AG04450 (cell line): ENCODE results near the gene PALMD. TPM values are rescaled to one million over a fixed set of nuclear protein-coding genes. Genes with fewer than 3 reads are reported as not detected.

Experiments used
- CTCF ChIA-PET: fragments of 300-600, 350-600 bp; formaldehyde crosslinking; extraction: SDS; loops from one replicate; lab custom pipeline; 2022; ENCODE audit warnings: antibody characterized with exemption, inconsistent platforms; lab: Charles Lee
- POLR2A ChIA-PET: fragments of 350-600 bp; formaldehyde crosslinking; extraction: SDS; loops from one replicate; lab custom pipeline; 2021; ENCODE audit warnings: antibody characterized with exemption, inconsistent platforms; lab: Yijun Ruan, JAX
- DNase-seq: peaks from one replicate; pipeline ENCODE4 v3.0.0-alpha.2; 2011; ENCODE audit warnings: low read depth, low spot score
- H3K27ac ChIP-seq: one replicate; pipeline ENCODE4 v1.5.1; 2012; ENCODE audit warnings: low read depth, low read length, control low read depth
- H3K27me3 ChIP-seq: one replicate; pipeline ENCODE4 v1.6.0; 2012; ENCODE audit warnings: low read length; ENCODE audit not compliant: control insufficient read depth, insufficient read depth
- H3K4me3 ChIP-seq: 2 replicates; pipeline ENCODE4 v1.5.1; 2011; ENCODE audit warnings: mild to moderate bottlenecking, low read depth, low read length, control low read depth
- H3K9me3 ChIP-seq: 2 replicates; pipeline ENCODE4 v1.5.1; 2012; ENCODE audit warnings: low read length; ENCODE audit not compliant: control insufficient read depth, insufficient read depth
- polyA plus RNA-seq: library from polyadenylated mRNA; depleted of rRNA; stranded (reverse); fragments of >200 nt; gene quantifications from 2 replicates; pipeline ENCODE4 v1.2.3, GENCODE V29; 2011
- TF ChIP-seq, protein P1 (sequence below): IDR thresholded peaks from 2 replicates; pipeline ENCODE4 v1.5.1; 2011; ENCODE audit warnings: low read depth, low read length, control low read depth, inconsistent platforms

The PALMD gene
- polyA plus RNA-seq, 1 experiment = 0.37 TPM

DNA sequence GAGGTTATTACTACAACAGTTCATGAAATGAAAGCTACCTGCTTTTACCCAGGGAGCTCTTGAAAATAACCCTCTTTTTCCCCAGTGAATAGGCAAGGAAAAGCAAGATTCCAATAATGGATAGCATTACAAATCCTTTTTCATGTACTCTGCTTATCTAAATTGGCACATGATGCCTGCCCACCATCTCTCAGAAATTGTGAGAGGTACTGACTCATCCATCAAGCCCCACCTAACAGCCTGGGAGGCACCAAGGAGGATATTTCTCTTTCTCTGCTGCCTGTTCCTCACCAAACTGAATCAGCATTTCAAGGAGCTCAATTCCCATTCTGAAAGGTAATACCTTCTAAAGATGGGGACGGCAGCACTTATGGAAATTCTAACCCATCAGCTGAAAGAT lies 34.4 kb downstream of the PALMD start:
- no peak for DNase-seq
- TF ChIP-seq, protein P1, sequence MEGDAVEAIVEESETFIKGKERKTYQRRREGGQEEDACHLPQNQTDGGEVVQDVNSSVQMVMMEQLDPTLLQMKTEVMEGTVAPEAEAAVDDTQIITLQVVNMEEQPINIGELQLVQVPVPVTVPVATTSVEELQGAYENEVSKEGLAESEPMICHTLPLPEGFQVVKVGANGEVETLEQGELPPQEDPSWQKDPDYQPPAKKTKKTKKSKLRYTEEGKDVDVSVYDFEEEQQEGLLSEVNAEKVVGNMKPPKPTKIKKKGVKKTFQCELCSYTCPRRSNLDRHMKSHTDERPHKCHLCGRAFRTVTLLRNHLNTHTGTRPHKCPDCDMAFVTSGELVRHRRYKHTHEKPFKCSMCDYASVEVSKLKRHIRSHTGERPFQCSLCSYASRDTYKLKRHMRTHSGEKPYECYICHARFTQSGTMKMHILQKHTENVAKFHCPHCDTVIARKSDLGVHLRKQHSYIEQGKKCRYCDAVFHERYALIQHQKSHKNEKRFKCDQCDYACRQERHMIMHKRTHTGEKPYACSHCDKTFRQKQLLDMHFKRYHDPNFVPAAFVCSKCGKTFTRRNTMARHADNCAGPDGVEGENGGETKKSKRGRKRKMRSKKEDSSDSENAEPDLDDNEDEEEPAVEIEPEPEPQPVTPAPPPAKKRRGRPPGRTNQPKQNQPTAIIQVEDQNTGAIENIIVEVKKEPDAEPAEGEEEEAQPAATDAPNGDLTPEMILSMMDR = no peak
- Histone ChIP-seq H3K27me3 (no peaks in the 10 kb centered on the region), H3K9me3 (no peaks in the 10 kb centered on the region), H3K27ac (no peak overlapping the region), H3K4me3 (no peak overlapping the region)
- CTCF ChIA-PET = interaction anchor here (1.0 kb wide), 1 partner anchor 16 kb away, joined by 3 read pairs; no protein-coding TSS in a partner anchor
- POLR2A ChIA-PET = no interaction called here

- H3K9me3 ChIP-seq = no peaks in the 10 kb centered on the region
- no peak overlapping the region for H3K4me3 ChIP-seq
- DNase-seq = no peak
- ChIA-PET CTCF (no interaction called here), POLR2A (no interaction called here)
- H3K27me3 ChIP-seq = no peaks in the 10 kb centered on the region
- TF ChIP-seq, protein P1 = no peak
- no peak overlapping the region for H3K27ac ChIP-seq
Measured at GRCh38 chr1:99681583-99681982, 35.7 kb downstream of the PALMD start.

- ChIA-PET CTCF (no interaction called here), POLR2A (no interaction called here)
- peak; percentile 24 for DNase-seq
Measured at GRCh38 chr1:99682291-99682751, 36.4 kb downstream of the PALMD start.

DNA sequence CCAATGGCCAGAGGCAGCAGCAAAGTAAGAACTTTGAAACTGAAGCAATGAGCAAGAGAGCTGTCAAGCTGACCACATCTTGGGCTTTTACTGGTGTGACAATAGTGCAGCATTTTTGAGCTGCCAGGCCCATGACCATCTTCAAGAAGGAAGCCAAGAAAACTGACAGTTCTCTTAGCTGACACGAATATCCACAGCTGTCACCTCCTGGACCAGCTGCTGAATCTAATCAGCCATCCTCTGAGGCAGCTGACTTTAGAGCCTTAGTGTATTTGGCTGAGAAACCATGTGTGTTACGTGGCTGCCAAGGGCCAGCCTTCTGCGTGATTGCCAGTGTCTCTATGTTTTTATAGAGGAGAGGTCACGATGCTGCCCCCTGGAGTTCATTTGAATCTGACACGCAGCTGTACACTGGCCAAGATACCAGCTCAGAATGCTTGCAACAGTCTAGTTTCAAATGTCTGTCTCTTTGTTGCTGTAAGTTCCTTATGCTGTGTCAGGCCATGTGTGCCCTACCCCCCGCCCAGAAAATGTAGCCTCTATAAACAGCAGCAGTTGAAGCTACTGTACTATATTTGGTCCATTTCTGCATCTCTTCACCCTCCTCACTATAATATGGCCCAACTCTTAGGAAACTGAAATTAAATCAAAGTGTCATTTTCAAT lies 39.7 kb downstream of the PALMD start:
- H3K9me3 ChIP-seq = no peaks in the 10 kb centered on the region
- H3K27ac ChIP-seq = peak overlapping the region; percentile 55
- ChIA-PET CTCF (interaction anchor here (0.5 to 2.7 kb wide), 32 partner anchors 9 to 1364 kb away, joined by 3 to 19 read pairs (median 4); no protein-coding TSS in a partner anchor), POLR2A (interaction anchor here (0.7 to 1.3 kb wide), 3 partner anchors 40 to 86 kb away, joined by 3 to 7 read pairs (median 5); no protein-coding TSS in a partner anchor)
- DNase-seq = peak; percentile 68
- H3K27me3 ChIP-seq = no peaks in the 10 kb centered on the region
- TF ChIP-seq, protein P1 = peak; percentile 61
- no peak overlapping the region for H3K4me3 ChIP-seq

More at GRCh38 chr1:99682291-99682751, 36.4 kb downstream of the PALMD start:
- TF ChIP-seq, protein P1 = no peak
- Histone ChIP-seq H3K27ac (no peak overlapping the region), H3K27me3 (no peaks in the 10 kb centered on the region), H3K9me3 (no peaks in the 10 kb centered on the region), H3K4me3 (no peak overlapping the region)

- Histone ChIP-seq H3K27me3 (no peaks in the 10 kb centered on the region), H3K4me3 (no peak overlapping the region), H3K27ac (no peak overlapping the region), H3K9me3 (no peaks in the 10 kb centered on the region)
- POLR2A ChIA-PET = no interaction called here
- TF ChIP-seq, protein P1 = no peak
- DNase-seq = no peak
- CTCF ChIA-PET = interaction anchor here (1.2 to 5.1 kb wide), 2 partner anchors 209 to 510 kb away, joined by 5 to 20 read pairs; no protein-coding TSS in a partner anchor
Measured at GRCh38 chr1:99691175-99691574, 45.3 kb downstream of the PALMD start.
